ENCODE data around the gene HLF.
"Not testable (repeated sequence)": the region's sequence is repeated elsewhere in the genome, so short reads cannot be mapped to it uniquely, and the experiment has no call there.

The HLF gene

DNA sequence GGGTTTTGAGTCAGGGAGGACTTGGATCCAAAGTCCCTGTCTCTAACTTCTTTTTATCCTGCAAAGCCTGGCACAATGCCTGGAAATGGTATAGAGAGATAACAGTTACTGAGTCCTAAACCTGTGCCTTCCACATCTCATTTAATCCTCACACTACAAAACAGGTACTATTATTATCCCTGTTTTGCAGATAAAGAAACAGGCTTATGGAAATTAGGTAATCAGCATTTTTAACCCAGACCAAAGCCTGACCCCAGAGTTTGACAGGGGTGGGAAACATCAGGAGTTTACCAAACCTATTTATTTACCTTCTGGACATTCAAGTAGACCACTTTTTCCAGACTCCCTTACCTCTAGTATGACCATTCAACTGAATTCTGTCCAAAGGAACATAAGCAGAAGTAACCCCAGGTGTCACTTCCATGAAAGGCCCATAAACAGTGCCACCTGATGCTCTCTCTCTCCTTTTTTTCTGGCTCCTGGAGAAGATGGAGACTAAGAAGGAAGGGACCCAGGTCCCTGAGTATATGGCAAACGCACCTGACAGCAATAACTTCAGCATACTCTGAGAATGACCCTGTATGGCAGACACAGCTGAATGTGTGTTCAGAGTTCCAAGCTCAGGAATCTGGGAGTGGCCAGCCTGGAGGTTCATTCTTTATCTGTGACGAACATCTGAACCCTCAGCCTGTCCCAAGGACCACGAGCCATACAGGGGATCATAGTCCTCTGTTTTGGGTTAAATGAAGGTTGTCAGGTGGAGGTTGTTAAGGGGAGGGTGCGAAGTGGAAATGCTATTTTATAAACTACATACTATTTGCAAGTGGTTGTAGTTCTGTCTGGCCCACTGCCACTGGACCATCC, 62.7 kb downstream of the HLF start:
- DNase-seq (ENCODE audit: low spot score) = no peak

DNA sequence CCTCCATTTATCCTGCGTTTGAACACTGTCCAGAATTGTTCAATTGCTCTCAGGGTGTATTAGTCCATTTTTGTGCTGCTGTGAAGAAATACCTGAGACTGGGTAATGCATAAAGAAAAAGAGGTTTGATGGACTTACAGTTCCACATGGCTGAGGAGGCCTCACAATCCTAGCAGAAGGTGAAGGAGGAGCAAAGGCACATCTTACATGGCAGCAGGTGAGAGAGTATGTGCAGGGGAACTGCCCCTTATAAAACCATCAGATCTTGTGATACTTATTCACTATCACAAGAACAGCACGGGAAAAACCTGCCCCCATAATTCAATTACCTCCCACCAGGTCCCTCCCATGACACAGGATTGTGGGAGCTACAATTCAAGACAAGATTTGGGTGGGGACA, 63.8 kb downstream of the HLF start:
- not testable (repeated sequence) for DNase-seq (ENCODE audit: low spot score)

- DNase-seq (ENCODE audit: low spot score) = no peak
Measured at GRCh38 chr17:55330344-55330933, 65.7 kb downstream of the HLF start.

- DNase-seq (ENCODE audit: low spot score) = no peak
Measured at GRCh38 chr17:55332296-55333041, 67.7 kb downstream of the HLF start.

DNA sequence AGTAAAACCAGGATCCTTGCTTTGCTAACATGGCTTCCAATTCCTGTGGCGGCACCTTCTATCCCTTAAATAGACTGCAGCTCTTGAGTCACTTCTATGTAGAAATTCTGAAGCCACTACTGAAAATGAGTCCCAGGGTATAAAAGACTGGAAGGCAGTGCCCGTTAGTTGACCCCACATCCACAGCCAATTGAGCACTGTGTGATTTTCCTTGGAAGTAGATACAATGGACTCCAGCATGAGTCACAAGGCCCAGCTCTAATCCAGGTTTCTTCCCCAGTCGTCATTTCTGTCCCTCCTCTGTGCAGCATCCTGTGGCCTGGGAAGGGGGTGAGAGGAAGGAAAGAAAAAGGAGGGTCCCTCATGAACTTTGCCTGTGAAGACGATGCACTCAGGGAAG, 69.5 kb downstream of the HLF start:
- DNase-seq (ENCODE audit: low spot score) = no peak

GRCh38 chr17:55334881-55335540, 70.3 kb downstream of the HLF start:
- DNase-seq (ENCODE audit: low spot score) = no peak

DNA sequence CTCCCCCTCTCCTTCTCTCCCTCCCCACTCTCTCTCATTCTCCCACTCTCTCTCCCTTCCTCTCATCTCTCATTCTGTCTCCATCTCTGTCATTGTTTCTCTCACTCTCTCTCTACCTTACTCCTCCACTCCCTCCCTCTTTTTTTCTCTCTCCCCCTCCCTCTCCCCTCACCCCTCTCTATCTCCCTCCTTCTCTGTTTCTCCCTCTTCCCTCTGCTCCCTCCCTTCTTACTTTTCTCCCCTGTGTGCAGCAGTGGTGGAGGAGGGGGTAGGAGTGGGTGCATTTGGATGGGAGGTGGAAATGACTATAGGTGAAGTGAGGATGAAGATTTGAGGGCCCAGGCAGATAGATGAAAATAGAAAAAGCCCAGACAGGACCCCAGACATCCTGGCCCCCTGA, 70.9 kb downstream of the HLF start:
- no peak for DNase-seq (ENCODE audit: low spot score)

- no peak for DNase-seq (ENCODE audit: low spot score)
Measured at GRCh38 chr17:55336426-55336825, 71.7 kb downstream of the HLF start.

- no peak for DNase-seq (ENCODE audit: low spot score)
Measured at GRCh38 chr17:55340176-55340575, 75.4 kb downstream of the HLF start.

GRCh38 chr17:55340686-55341085, 75.9 kb downstream of the HLF start:
- no peak for DNase-seq (ENCODE audit: low spot score)

- DNase-seq (ENCODE audit: low spot score) = no peak
Measured at GRCh38 chr17:55341432-55341831, 76.7 kb downstream of the HLF start.

GRCh38 chr17:55342800-55343585, 78.2 kb downstream of the HLF start:
- DNase-seq (ENCODE audit: low spot score) = no peak

DNA sequence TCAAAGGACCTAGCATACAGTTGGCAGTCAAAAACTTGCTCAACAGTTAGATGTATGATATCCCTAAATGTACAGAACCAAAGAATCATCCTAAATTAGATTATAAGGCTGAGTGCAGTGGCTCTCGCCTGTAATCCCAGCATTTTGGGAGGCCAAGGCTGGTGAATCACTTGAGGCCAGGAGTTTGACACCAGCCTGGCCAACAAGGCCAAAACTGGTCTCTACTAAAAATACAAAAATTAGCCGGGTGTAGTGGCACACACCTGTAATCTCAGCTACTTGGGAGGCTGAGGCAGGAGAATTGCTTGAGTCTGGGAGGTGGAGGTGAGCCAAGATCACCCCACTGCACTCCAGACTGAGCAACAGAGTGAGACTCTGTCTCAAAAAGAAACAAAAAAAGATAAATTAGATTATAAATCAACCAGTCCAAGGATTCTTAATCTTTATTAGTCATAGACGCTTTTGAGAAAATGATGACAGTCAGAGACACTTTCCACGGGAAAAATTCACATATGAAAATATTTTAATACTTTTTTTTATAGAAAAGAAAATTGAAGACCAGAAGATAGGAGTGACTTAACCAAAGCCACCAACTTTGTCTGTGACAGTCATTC, 79.2 kb downstream of the HLF start:
- DNase-seq (ENCODE audit: low spot score) = no peak

GRCh38 chr17:55344514-55344997, 79.8 kb downstream of the HLF start:
- peak; percentile 87 for DNase-seq (ENCODE audit: low spot score)

DNA sequence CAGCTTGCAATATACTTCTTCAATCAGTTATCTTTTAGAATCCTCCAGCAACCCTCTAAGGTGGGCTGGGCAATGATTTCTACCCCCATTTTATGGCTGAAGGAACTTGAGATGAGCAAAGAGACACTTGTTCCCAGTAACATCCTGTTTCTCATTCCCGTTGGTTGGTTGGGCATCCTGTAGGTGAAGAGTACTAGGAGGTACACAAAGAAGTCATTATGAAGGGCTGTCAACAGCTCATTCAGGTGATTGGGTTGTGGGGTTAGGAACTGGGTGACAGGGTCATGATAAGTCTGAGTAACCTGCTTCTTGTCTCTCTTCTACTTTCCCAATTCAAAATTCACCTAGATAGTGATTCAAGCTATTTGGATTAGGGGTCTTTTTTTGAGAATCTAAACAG, 80.4 kb downstream of the HLF start:
- no peak for DNase-seq (ENCODE audit: low spot score)

GRCh38 chr17:55346658-55347057, 81.9 kb downstream of the HLF start:
- no peak for DNase-seq (ENCODE audit: low spot score)

DNA sequence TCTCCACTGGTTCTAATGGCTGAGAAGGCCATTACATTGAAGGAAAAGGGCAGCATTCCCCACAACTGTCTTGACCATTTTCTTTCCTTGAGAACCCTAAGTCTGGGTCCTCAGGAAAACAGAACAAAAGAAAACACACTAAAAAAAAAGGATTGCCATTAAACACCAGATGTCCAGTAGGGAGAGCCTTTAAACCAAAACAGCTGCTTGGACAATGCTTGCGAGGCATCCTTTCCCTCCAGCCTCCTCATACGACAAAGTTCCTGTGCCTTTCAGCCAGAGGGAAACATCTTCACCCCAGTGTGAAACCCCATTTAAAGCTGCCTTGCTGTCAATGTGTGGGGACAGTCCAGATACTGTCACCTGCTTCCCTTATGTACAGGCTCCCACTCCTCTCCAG, 82.6 kb downstream of the HLF start:
- no peak for DNase-seq (ENCODE audit: low spot score)

GRCh38 chr17:55348749-55349354, 84.1 kb downstream of the HLF start:
- peak; percentile 74 for DNase-seq (ENCODE audit: low spot score)

GRCh38 chr17:55350825-55351205, 86.1 kb downstream of the HLF start:
- no peak for DNase-seq (ENCODE audit: low spot score)

DNA sequence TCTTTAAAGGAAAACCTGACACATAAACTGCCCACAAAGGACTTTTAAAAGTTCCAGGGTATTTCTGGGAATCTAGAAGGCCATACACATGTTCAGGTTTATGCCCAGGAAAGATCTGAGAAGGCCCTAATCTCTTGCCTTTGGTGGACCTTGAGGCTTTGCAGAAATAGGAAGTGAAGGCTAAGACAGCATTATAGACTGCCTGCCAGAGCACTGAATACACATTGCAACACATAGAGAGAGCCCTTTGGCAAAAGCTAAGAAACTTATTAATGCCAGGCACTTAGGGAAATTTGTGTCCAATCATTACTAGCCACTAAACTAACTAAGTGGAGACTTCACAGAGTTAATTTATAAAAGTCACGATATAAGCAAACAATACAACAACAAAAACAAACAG, 86.5 kb downstream of the HLF start:
- no peak for DNase-seq (ENCODE audit: low spot score)

GRCh38 chr17:55354010-55354409, 89.2 kb downstream of the HLF start:
- DNase-seq (ENCODE audit: low spot score) = no peak
